ENCODE results near the gene SYNDIG1. TPM values are rescaled to one million over a fixed set of nuclear protein-coding genes. Genes with fewer than 3 reads are reported as not detected.

The SYNDIG1 gene
- total and polyA plus RNA-seq, 2 of the 4 experiments (the other 2 are of a cell fraction), result not detected

- H3K23ac ChIP-seq (ENCODE audit: low read depth, low read length), result no peak overlapping the region
- TF ChIP-seq FOS (IDR thresholded peaks at IDR 0.05; ENCODE audit: low read depth, low read length), result no peak
- TF ChIP-seq RAD21 (IDR thresholded peaks at IDR 0.05; ENCODE audit: low read length), result no peak
- no peak for TF ChIP-seq RCOR1 (IDR thresholded peaks at IDR 0.05; ENCODE audit: insufficient replicate concordance, low read length)
- TF ChIP-seq BHLHE40 (IDR thresholded peaks at IDR 0.05; ENCODE audit: low read depth, low read length), result no peak
- TF ChIP-seq MXI1 (IDR thresholded peaks at IDR 0.05; ENCODE audit: borderline replicate concordance, low read depth, low read length), result no peak
- TF ChIP-seq SMC3 (IDR thresholded peaks at IDR 0.05; ENCODE audit: low read depth, low read length), result no peak
- TF ChIP-seq ELK1 (IDR thresholded peaks at IDR 0.05; ENCODE audit: borderline replicate concordance, low read depth, low read length), result no peak
- TF ChIP-seq MAZ (IDR thresholded peaks at IDR 0.05; ENCODE audit: borderline replicate concordance, low read depth, low read length), result no peak
- TF ChIP-seq POLR2A (IDR thresholded peaks at IDR 0.05; ENCODE audit: low read depth, low read length), result no peak
- TF ChIP-seq CTCF (conservative IDR thresholded peaks at IDR 0.05; ENCODE audit: low read depth, low read length), result no peak
- TF ChIP-seq NFE2L2 (IDR thresholded peaks at IDR 0.05; ENCODE audit: low read depth, low read length), result no peak
- TF ChIP-seq CEBPB (IDR thresholded peaks at IDR 0.05; ENCODE audit: low read depth, low read length), result no peak
- no peak overlapping the region for H2BK5ac ChIP-seq (ENCODE audit: low read depth, low read length, poor library complexity, severe bottlenecking)
- ChIA-PET CTCF (no interaction called here), POLR2A (ENCODE audit: unreplicated experiment) (no interaction called here)
- in situ Hi-C loops (cut with MboI; ENCODE audit: low sequenced_read_pairs) (no loop called here), dilution Hi-C loops (cut with HindIII; ENCODE audit: low sequenced_read_pairs, unreplicated experiment) (no loop called here), intact Hi-C loops (cut with micrococcal nuclease) (no loop called here)
- no CpG with 5 or more reads among the region's 2 CpGs for WGBS, 2 experiments (ENCODE audit: extremely low coverage in 2 of 2, insufficient read length in 1 of 2)
- H2BK20ac ChIP-seq (ENCODE audit: low read depth, low read length), result no peak overlapping the region
- no peak overlapping the region for H2AFZ ChIP-seq (replicated peaks; ENCODE audit: low read length, poor library complexity)
- 0 out of 2 replicates have a peak, but pooled peaks cover 3% of the 10 kb centered on the region for H3K27me3 ChIP-seq (ENCODE audit: control insufficient read depth, insufficient read depth, low read length)
- no peak overlapping the region for H3K4me3 ChIP-seq (ENCODE audit: insufficient read depth, low read depth, low read length)
- H4K8ac ChIP-seq (ENCODE audit: low read depth in 2 of 2, low read length in 2 of 2), result no peak overlapping the region
- no peaks in the 10 kb centered on the region for H3K9me3 ChIP-seq (ENCODE audit: control insufficient read depth, insufficient read depth, low read length)
- no peak overlapping the region for H2AK5ac ChIP-seq (ENCODE audit: low read depth, low read length)
- H3K9ac ChIP-seq (ENCODE audit: low read depth, low read length), result no peak overlapping the region
- no peak overlapping the region for H2AK9ac ChIP-seq (replicated peaks; ENCODE audit: low read depth, low read length, poor library complexity)
- no peak overlapping the region for H4K5ac ChIP-seq (ENCODE audit: low read depth, low read length)
- H3K18ac ChIP-seq (ENCODE audit: low read depth, low read length), result no peak overlapping the region
- H3K56ac ChIP-seq (ENCODE audit: extremely low read depth, insufficient read depth, low read length), result no peak overlapping the region
- no peak overlapping the region for H3K4me2 ChIP-seq (ENCODE audit: low read depth, low read length)
- no peak for ATAC-seq (ENCODE audit: low read depth)
- no peak overlapping the region for H4K91ac ChIP-seq (ENCODE audit: insufficient read depth, low read depth, low read length)
- H3K14ac ChIP-seq (replicated peaks; ENCODE audit: low read depth, low read length), result no peak overlapping the region
- H3K9me1 ChIP-seq (ENCODE audit: insufficient read depth, low read length), result no peaks in the 10 kb centered on the region
- H3K79me1 ChIP-seq (ENCODE audit: low read depth in 1 of 2, low read length in 2 of 2), result no peaks in the 10 kb centered on the region
- no peaks in the 10 kb centered on the region for H3K36me3 ChIP-seq (ENCODE audit: control insufficient read depth, insufficient read depth, low read length)
- no peaks in the 10 kb centered on the region for H4K20me1 ChIP-seq (ENCODE audit: insufficient read depth, low read length)
- H3K4ac ChIP-seq (ENCODE audit: low read depth, low read length), result no peak overlapping the region
- no peak for DNase-seq
- no peak overlapping the region for H3K27ac ChIP-seq (ENCODE audit: insufficient read depth, low read length)
- no peaks in the 10 kb centered on the region for H3K4me1 ChIP-seq (ENCODE audit: control insufficient read depth, insufficient read depth, low read length)
- BruUV-seq (replicated peaks), result no TSS peak
- no peak overlapping the region for H2BK120ac ChIP-seq (ENCODE audit: low read depth, low read length)
- no peak overlapping the region for H2BK15ac ChIP-seq (ENCODE audit: low read depth, low read length)
These were observed 15.6 kb upstream of the SYNDIG1 start for GRCh38 chr20:24453869-24454268.

Measured in IMR-90 (cell line).